ENCODE measurements around the gene MEMO1.
"Not testable (repeated sequence)": the region's sequence is repeated elsewhere in the genome, so short reads cannot be mapped to it uniquely, and the experiment has no call there.

The MEMO1 gene

DNA sequence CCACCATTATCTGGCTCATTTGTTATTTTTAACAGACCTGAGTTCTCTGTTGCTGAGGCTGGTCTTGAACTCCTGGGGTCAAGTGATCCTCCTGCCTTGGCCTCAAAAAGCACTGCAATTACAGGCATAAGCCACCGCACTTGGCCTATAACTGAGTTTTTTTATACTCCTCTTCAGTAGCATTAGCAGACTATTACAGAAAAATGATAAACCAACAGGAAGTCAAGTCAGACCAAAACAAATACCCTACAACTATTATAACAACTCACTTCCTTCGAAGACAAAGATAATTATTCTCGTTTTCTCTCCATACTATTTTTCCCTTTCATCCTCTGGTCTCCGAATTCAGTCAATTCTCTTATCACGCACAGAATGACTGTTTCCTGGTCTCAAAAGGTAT lies 78.2 kb downstream of the MEMO1 start:
- DNase-seq = no peak
- intact Hi-C loops (cut with DNase I) = no loop called here

DNA sequence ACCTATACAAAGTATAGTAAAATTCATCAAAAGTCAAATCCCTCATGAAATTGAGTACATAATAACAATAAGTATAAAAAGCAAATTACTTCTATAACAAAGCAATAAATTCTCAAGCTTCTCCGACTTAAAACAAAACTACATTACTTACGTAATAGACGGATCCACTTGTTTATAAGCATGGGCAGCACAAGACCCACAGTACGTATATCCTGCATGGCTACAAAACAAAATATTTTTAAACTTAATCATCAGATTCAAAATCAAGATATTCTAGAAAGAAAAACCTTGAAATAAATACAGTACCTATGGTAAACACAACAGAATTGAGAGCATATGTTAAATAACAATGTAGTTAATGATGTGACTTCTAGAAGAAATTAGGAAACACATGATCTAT lies 78.9 kb downstream of the MEMO1 start:
- DNase-seq = no peak
- intact Hi-C loops (cut with DNase I) = no loop called here

DNA sequence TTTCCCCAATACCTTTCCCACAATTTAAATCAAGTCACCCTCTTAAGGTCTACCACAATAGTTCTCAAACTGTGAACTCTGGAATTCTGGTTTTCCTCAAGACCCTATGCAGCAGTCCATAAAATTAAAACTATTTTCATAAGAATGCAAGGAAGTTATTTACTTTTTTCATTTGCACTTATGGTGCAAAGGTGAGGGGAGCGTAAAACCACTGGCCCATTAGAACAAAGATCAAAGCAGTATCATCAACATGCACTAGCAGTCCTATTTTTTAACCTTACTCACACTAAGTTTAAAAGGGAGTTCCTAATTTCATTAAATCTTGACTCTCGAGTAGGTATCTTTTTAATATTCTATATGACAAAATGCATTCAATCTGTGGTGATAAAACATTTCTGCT lies 85.3 kb downstream of the MEMO1 start:
- intact Hi-C loops (cut with DNase I) = no loop called here
- DNase-seq = no peak

DNA sequence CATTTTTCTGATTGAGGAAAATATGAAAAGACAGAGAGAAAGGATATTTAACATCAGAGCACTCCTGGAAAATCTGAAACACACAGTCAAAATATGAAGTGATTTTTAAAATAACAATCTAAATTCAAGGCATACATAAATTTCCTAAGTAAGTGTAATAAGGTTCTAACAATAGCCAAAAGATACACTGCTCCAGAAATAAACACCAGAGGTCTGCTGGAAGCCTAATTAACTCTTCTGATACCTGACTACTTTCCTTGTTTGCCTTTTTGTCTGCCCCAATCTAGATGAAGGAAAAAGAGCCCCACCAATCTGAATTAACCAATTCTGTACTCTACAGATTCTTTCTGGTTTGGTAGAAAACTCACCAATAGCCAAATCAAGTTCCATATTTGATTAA lies 87.1 kb downstream of the MEMO1 start:
- no peak for DNase-seq
- intact Hi-C loops (cut with DNase I) = no loop called here

GRCh38 chr2:31922542-31923408 lies 88.0 kb downstream of the MEMO1 start:
- intact Hi-C loops (cut with DNase I) = no loop called here
- DNase-seq = no peak

DNA sequence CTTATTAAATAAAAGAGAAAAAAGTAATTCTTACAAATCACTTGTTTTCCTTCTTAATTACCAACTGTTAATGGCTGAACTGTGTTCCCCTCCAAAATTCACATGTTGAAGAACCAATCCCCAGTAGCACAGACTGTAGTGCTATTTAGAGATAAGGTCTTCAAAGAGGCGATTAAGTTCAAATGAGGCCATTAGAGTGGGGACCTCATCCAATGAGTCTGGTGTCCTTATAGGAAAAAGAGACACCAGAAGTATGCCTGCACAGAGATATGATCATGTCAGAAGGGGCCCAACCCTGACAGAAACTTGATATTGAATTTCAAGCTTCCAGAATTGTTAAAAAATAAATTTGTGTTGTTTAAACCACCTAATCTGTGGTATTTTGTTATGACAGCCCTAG lies 89.8 kb downstream of the MEMO1 start:
- intact Hi-C loops (cut with DNase I) = no loop called here
- no peak for DNase-seq

DNA sequence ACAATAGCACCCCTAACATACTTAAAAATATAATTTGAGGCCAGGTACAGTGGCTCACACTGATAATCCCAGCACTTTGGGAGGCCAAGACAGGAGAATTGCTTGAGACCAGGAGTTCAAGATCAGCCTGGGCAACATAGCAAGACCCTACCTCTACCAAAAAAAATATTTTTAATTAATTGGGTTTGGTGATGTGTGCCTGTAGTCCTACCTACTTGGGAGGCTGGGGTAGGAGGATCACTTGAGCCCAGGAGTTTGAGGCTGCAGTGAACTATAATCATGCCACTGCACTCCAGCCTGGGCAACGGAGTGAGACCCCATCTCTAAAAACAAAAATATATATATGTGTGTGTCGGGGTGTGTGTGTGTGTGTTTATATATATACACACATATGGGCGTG lies 91.3 kb downstream of the MEMO1 start:
- no peak for DNase-seq
- intact Hi-C loops (cut with DNase I) = no loop called here

DNA sequence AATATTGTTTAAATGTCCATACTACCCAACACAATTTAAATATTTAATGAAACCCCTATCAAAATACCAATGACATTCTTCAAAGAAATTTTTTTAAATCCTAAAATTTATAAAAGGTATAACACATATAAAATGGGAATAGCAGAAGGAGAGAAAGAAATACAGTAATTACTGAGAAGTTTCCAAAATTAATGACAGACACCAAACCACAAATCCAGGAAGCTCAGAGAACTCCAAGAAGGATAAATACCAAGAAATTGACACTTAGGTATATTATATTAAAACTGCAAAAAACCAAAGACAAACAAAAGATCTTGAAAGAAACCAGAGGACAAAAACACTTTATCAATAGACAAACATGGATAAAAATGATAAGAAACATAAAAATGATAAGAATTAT lies 101.1 kb downstream of the MEMO1 start:
- intact Hi-C loops (cut with DNase I) = no loop called here
- no peak for DNase-seq

DNA sequence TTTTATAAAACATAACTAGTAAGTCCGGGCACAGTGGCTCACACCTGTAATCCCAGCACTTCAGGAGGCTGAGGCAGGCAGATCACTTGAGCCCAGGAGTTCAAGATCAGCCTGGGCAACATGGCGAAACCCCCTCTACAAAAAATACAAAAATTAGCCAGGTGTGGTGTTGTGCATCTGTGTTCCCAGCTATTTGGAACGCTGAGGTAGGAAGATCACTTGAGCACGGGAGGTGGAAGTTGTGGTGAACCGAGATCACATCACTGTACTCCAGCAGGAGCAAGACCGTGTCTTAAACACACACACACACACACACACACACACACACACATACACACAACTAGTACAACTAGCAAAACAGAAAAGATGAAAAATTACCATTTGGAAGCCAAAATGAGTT lies 103.3 kb downstream of the MEMO1 start:
- intact Hi-C loops (cut with DNase I); DNase-seq: not testable (repeated sequence)

GRCh38 chr2:31903109-31903780 lies 107.6 kb downstream of the MEMO1 start:
- no peak for DNase-seq
- intact Hi-C loops (cut with DNase I) = no loop called here

DNA sequence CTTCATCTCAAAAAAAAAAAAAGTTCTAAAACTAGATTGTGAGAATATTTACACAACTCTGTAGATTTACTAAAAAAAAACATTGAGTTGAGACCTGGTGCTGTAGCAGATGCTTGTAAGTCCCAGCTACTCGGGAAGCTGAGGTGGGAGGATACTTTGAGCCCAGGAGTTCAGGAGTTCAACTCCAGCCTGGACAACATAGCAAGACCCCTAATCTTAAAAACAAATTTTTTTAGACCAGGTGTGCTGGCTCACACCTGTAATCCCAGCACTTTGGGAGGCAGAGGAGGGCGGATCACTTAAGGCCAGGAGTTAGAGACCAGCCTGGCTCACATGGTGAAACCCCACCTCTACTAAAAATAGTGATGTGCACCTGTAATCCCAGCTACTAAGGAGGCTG lies 108.9 kb downstream of the MEMO1 start:
- intact Hi-C loops (cut with DNase I) = no loop called here

GRCh38 chr2:31900156-31900555 lies 110.7 kb downstream of the MEMO1 start:
- intact Hi-C loops (cut with DNase I); DNase-seq: not testable (repeated sequence)

More for the DNA sequence above, 108.9 kb downstream of the MEMO1 start:
- DNase-seq = no peak

- intact Hi-C loops (cut with DNase I) = not testable (repeated sequence)
Observed at GRCh38 chr2:31898346-31898745, 112.5 kb downstream of the MEMO1 start.

GRCh38 chr2:31897340-31897739 lies 113.5 kb downstream of the MEMO1 start:
- intact Hi-C loops (cut with DNase I); DNase-seq: not testable (repeated sequence)

More at GRCh38 chr2:31898346-31898745, 112.5 kb downstream of the MEMO1 start:
- DNase-seq = not testable (repeated sequence)

DNA sequence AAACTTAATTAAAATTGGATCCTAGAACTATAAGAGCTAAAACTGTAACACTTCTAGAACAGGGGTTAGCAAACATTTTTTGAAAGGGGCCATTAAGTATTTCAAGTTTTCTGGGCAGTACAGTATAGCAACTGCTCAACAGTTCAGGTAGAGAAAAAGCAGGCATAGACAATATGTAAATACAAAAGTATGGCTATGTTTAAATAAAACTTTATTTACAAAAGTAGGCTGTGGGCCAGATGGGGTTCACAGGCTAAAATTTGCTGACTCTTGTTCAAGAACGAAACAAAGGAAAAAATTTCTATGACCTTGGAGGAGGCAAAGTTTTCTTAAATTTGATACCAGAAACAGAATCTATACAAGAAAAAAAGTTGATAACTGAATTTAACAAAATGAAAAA lies 114.5 kb downstream of the MEMO1 start:
- intact Hi-C loops (cut with DNase I) = no loop called here
- no peak for DNase-seq

- intact Hi-C loops (cut with DNase I) = no loop called here
- DNase-seq = no peak
Observed at GRCh38 chr2:31894656-31895055, 116.2 kb downstream of the MEMO1 start.

GRCh38 chr2:31893094-31893493 lies 117.7 kb downstream of the MEMO1 start:
- intact Hi-C loops (cut with DNase I) = no loop called here
- DNase-seq = no peak

DNA sequence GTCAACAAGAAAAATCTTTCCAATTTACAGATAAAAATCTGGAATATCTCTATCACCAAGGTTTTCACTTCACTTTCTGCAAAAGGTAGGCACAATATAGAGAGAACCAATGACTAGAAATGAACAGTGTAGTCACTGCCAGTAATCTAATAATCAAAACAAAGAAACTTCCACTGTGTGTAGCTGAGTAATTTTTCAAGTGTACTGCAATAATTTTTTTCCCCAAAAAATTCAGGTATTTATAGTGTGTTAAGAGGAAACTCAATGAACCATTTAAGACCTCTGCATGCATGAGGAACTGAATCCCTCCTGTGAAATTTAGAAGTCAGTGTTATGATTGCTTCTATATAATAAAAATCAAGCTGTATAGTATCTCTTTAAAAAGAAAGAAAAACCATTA lies 121.8 kb downstream of the MEMO1 start:
- intact Hi-C loops (cut with DNase I) = no loop called here
- no peak for DNase-seq

DNA sequence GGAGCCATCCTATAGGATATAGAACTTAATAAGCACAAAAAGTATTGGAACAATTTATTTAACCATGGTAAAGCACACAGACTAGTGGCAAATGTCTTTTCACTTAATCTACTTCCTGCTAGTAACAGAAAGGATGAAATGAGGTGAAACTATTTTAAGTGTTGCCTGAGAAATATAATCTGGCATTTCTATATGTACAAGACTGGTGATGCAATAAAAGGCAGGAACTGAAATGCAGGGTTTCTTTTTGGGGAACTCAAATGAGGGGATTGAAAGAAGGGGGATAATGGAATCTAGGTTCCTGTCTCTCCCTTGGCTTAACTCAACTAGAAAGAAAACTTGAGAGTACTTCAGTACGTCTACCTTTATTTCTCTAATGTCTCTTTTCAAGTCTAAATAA lies 122.3 kb downstream of the MEMO1 start:
- intact Hi-C loops (cut with DNase I) = no loop called here
- DNase-seq = no peak

GRCh38 chr2:31886700-31887099 lies 124.1 kb downstream of the MEMO1 start:
- intact Hi-C loops (cut with DNase I) = no loop called here

GRCh38 chr2:31877008-31877407 lies 133.8 kb downstream of the MEMO1 start:
- intact Hi-C loops (cut with DNase I) = no loop called here
- DNase-seq = no peak

More at GRCh38 chr2:31886700-31887099, 124.1 kb downstream of the MEMO1 start:
- no peak for DNase-seq
